Lower lobe of right lung (tissue), 2 donors: ENCODE measurements around the gene COL23A1. TPM values are rescaled to one million over a fixed set of nuclear protein-coding genes. Genes with fewer than 3 reads are reported as not detected.

ENCODE experiments used
- ATAC-seq, 2 donors: fragments of 200-7000 bp; cut with Tn5 transposase; one replicate each; pipeline ENCODE4 v1.9.1; 2020 to 2022; ENCODE audit warnings: mild to moderate bottlenecking in 2 of 2, moderate library complexity in 2 of 2
- DNase-seq: peaks from one replicate; pipeline ENCODE4 v3.0.0-alpha.2; 2020
- H3K27ac ChIP-seq: fragments of 200-600 bp; one replicate; pipeline ENCODE4 v1.8.0; 2022
- H3K27me3 ChIP-seq: fragments of 200-600 bp; one replicate; pipeline ENCODE4 v1.8.0; 2022; ENCODE audit warnings: low read depth
- H3K36me3 ChIP-seq: fragments of 200-600 bp; one replicate; pipeline ENCODE4 v1.8.0; 2022; ENCODE audit warnings: mild to moderate bottlenecking
- H3K4me1 ChIP-seq: fragments of 200-600 bp; one replicate; pipeline ENCODE4 v1.8.0; 2022
- H3K4me3 ChIP-seq: fragments of 200-600 bp; one replicate; pipeline ENCODE4 v1.8.0; 2022; ENCODE audit warnings: mild to moderate bottlenecking
- H3K9me3 ChIP-seq: fragments of 200-600 bp; one replicate; pipeline ENCODE4 v1.8.0; 2022
- intact Hi-C: fragments of 100-400 bp; cut with DNase I; formaldehyde crosslinking; loops from one replicate; pipeline ENCODE4 v1.11.0; 2022
- total RNA-seq: library from RNA; stranded (reverse); fragmentation: NEBNext Ultra II Directional; extraction: Animal tissue kit (Norgen Biotek cat#: 25700); gene quantifications from one replicate; pipeline ENCODE4 v1.2.1, GENCODE V29; 2021
- TF ChIP-seq, protein P1 (sequence below): fragments of 200-600 bp; IDR thresholded peaks from one replicate; pipeline ENCODE4 v1.8.0; 2022; ENCODE audit warnings: antibody characterized with exemption, mild to moderate bottlenecking
- donor health status: DM: no; HTN: yes; CAD: no; lungs with severe emphysema.

COL23A1 gene
- total RNA-seq, 1 donor from 2014 or later: 1.2 TPM

DNA sequence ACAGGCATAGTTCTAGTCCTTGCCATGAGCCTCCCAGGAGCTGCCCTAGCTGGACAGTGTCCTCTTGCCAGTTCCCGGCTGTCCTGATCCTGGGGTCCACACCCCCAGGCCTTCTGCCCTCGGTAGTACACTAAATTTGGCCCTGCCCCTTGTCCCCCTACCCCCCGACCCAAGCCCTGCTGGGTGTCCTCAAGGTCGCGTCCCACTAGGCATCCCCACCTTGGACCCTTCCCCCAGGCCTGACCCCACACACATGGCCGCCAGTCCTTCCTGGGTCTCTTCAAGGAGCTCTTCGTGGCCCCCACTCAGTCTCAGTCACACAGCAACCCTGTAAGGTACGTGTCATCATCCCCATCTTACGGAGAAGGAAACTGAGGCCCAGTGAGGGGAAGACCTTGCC, 317.6 kb downstream of the COL23A1 start:
- Histone ChIP-seq H3K27me3 (no peaks in the 10 kb centered on the region), H3K4me1 (no peaks in the 10 kb centered on the region), H3K4me3 (no peak overlapping the region), H3K9me3 (no peaks in the 10 kb centered on the region), H3K27ac (no peak overlapping the region), H3K36me3 (no peaks in the 10 kb centered on the region)
- no peak for ATAC-seq
- intact Hi-C loops: no loop called here
- no peak for DNase-seq
- TF ChIP-seq, protein P1, sequence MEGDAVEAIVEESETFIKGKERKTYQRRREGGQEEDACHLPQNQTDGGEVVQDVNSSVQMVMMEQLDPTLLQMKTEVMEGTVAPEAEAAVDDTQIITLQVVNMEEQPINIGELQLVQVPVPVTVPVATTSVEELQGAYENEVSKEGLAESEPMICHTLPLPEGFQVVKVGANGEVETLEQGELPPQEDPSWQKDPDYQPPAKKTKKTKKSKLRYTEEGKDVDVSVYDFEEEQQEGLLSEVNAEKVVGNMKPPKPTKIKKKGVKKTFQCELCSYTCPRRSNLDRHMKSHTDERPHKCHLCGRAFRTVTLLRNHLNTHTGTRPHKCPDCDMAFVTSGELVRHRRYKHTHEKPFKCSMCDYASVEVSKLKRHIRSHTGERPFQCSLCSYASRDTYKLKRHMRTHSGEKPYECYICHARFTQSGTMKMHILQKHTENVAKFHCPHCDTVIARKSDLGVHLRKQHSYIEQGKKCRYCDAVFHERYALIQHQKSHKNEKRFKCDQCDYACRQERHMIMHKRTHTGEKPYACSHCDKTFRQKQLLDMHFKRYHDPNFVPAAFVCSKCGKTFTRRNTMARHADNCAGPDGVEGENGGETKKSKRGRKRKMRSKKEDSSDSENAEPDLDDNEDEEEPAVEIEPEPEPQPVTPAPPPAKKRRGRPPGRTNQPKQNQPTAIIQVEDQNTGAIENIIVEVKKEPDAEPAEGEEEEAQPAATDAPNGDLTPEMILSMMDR: no peak

DNA sequence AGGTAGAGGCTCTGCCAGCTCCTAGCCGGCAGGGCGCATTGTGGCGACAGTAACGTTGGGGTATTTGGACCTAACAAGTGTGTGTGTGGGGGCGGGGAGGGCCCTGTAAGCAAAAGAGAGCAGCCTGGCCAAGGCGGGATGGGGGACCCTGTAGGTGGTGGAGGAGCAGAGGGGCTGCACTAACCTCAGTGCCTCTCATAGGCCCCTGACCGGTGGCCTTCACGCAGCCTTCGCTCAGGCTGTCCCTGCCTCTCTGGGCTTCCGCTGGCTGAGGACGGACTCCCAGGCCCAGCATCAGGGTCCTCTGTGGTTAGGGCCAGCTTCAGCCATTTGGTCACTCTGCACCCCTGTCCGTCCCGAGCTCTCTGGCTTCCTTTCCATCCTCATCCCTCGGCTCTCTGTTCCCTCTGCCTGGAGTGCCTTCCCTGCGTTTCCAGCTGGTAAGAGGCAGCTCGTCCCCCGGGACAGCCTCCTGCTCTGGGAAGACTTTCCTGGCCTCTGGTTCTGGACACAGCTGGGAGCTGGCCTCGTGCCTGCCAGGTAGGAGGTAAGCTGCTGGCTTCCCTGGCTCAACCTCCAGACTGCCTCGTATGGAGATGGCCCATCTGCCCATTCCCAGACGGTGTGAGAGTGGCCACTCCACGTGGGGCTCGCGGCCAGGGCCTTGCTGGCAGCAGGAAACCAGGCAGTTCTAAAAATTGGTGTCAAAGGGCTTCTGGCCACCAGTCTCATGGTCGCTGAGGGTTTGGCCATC, 318.3 kb downstream of the COL23A1 start:
- Histone ChIP-seq H3K4me1 (no peaks in the 10 kb centered on the region), H3K27me3 (no peaks in the 10 kb centered on the region), H3K36me3 (no peaks in the 10 kb centered on the region), H3K9me3 (no peaks in the 10 kb centered on the region), H3K4me3 (no peak overlapping the region), H3K27ac (no peak overlapping the region)
- ATAC-seq: no peak
- DNase-seq: no peak
- intact Hi-C loops: no loop called here
- TF ChIP-seq, protein P1: no peak

DNA sequence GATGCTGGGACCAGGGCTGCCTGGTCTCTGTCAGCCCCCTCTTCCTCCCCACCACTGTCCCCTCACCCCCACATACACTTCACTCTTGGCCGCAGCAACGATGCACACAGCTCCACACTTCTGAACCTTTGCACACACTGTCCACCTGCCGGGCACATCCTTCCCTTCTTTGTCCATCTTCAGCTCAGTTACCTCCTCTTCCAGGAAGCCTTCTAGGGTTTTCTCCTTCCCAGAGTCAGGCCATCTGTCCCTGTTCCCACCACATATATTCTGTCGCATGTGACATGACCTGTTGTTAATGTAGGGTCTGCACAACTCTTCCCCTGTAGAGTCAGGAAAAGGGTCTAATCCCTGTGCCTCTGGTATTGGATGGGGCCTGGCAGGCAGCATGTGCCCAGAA, 319.0 kb downstream of the COL23A1 start:
- no peaks in the 10 kb centered on the region for H3K27me3 ChIP-seq
- TF ChIP-seq, protein P1: no peak
- ATAC-seq (no peak), DNase-seq (no peak)
- H3K4me3 ChIP-seq: no peak overlapping the region
- H3K27ac ChIP-seq: no peak overlapping the region
- H3K4me1 ChIP-seq: no peaks in the 10 kb centered on the region
- intact Hi-C loops: no loop called here
- no peaks in the 10 kb centered on the region for H3K9me3 ChIP-seq
- H3K36me3 ChIP-seq: no peaks in the 10 kb centered on the region

DNA sequence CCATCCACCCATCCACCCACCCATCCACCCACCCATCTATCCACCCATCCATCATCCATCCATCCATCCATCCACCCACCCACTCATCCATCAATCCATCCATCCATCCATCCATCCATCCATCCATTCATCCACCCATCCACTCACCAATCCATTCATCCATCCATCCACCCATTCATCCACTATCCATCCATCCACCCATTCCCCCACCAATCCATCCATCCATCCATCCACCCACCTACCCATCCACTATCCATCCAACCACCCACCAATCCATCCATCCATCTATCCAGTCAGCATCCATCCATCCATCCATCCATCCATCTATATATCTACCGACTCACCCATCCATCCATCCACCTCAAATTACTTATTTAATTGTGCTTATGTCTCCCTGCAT, 320.7 kb downstream of the COL23A1 start:
- Histone ChIP-seq H3K4me1 (no peaks in the 10 kb centered on the region), H3K9me3 (no peaks in the 10 kb centered on the region), H3K4me3 (no peak overlapping the region), H3K27me3 (no peaks in the 10 kb centered on the region), H3K36me3 (no peaks in the 10 kb centered on the region), H3K27ac (no peak overlapping the region)
- TF ChIP-seq, protein P1: no peak
- ATAC-seq: no peak
- intact Hi-C loops: no loop called here
- no peak for DNase-seq

DNA sequence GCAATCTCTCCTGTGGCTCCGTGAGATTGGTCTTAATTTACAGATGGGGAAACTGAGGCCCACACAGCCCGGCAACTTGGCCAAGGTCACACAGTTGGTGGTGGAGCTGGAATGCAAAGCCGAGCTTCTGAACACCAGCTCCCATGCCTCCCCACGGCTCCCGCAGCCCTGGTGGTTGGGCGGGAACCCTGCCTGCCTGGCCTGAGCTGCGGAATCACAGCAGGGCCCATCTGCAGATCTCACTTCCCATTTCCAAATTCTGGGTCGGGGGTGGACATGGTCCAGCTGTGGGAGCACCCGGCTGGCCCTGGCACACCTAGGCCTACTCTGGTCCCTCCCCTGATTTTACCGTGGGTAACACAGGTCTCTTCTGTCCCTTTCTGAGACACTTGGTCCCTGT, 322.3 kb downstream of the COL23A1 start:
- no peaks in the 10 kb centered on the region for H3K36me3 ChIP-seq
- ATAC-seq: no peak
- H3K27me3 ChIP-seq: no peaks in the 10 kb centered on the region
- no peaks in the 10 kb centered on the region for H3K4me1 ChIP-seq
- TF ChIP-seq, protein P1: no peak
- intact Hi-C loops: no loop called here
- H3K9me3 ChIP-seq: no peaks in the 10 kb centered on the region
- no peak overlapping the region for H3K27ac ChIP-seq
- no peak for DNase-seq
- no peak overlapping the region for H3K4me3 ChIP-seq
